ENCODE measurements around the gene CCSER1.

Gene CCSER1

DNA sequence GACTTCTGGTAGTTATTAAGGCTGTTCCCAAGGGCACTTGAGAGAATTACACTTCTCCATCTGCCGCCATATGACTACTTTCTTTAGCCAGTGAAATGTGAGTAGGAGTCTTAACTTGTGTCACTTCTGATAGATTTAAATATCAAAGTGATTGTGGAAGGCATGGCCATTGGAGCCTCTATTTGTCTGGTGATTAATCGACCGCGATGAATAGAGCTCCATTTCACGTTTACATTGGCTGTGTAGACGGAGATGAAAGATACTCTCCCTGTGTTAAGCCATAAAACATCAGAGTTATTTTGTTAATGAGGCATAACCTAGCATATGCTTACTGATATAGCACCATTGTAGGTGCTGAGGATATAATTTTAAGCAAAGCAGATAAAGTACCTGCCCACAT lies 852.4 kb downstream of the CCSER1 start:
- no peak for DNase-seq

DNA sequence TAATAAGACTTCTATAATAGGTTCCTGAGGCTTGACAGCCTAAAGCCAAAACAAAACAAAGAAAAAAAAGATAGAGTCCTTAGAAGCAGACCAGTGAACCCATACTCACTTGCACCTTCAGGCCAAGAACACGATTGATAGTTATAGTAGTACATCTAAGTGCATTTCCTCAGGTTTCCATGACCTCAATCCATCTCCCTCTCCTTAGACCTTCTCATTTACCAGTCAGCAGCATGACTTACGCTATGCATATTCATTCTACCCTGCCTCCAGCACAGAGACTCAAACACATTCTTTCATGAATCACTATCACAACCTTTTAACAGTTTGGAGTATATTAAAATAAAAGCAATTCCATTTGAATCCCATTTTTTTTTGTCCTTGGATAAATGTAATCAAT lies 855.6 kb downstream of the CCSER1 start:
- no peak for DNase-seq

DNA sequence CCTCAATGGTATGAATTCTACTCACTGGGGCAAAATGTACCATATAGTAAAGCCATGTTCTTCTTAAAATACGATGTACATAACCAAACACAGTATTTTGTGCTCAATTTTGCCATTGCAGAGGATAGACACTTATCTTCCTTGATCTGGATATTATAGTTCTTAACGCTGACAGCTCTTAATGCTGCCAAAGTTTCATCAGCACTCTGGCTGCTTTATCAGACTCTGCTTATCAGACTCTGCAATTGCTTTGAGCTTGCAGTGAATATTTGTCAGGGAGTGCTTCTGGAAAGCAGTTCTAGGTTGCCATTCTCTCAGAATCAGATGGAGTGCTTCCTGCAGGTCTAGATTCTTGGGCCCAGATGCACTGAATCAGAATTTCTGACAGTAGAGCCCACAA lies 863.1 kb downstream of the CCSER1 start:
- DNase-seq, result no peak

DNA sequence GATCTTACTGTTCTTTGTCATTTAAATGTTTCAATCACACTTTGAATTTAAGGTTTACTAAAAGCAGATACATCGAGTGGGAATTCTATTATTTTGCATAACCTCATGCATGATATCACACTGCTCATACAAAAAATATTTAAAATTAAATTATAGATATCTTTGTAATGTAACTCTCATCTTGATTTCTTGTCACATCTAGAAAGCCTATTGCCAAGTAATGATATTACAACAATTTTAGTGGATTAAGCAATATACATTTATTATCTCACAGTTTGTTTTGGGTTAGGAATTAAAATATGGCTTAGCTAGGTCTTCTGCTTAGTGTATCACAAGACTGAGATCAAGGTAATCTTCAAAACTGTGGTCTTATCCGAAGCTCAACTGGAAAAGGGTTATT lies 865.0 kb downstream of the CCSER1 start:
- no peak for DNase-seq

DNA sequence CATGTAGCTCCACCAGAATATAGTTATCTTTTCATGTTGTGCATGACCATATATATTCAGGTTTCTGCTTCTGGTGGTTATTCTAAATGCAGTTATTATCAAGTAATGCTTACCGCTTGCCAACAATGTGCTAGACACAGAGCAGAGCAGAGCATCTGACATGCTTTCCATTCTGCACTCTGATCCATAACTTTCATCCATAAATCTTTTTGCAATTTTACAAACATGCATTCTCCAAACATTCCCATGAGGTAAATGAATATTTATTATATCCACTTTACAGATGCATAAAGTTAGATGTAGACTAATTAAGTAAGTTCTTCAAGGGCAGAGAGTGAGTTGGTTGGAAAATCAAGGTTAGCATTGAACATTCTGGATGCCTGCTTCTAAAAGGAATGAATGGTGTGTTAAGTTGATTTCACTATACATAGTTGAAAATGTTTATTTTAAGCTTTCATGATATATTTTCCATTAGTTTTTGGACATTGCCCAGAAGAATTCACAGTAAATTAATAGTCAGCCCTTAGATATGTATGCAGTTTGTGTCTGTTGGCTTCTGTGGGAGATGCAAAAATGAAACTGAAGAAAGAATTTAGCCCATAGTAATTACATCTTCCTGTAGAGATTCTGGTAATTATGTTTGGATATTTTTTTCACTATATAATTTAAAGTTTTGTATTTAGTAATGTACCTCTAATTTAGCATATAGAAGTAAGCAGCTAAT lies 867.8 kb downstream of the CCSER1 start:
- no peak for DNase-seq

DNA sequence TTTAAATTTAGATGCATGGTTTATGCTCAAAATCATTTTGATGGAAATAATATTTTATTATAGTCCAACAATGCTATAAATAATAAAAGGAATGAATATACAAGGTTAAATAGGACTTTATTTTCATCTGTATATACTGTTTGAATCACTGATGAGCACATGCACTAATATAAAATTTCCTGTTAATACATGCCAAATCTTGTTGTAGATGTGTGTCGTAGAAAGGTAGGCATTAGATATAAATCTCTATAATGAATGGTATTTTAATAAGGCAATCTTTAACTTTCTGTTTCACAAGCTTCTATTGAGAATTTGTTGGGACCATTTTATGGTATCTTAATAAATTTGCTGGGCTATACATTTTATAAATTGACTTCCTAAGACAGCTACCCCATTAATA lies 868.8 kb downstream of the CCSER1 start:
- no peak for DNase-seq

DNA sequence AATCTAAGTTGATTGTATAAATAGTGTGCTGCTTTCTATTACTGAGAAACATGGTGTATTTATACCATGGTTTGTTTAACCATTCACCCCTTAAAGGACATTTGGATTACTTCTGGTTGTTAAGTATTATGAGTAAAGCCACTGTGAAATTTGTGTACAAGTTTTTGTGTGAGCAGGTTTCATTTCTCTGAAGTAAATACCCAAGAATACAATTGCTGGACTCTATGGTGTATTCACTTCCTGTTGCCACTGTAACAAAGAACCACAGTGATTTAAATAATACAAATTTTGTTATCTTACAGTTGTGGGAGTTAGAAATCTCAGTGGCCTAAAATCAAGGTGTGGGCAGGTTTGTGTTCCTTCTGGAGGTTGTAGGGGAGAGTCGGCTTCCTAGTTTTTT lies 869.6 kb downstream of the CCSER1 start:
- no peak for DNase-seq

DNA sequence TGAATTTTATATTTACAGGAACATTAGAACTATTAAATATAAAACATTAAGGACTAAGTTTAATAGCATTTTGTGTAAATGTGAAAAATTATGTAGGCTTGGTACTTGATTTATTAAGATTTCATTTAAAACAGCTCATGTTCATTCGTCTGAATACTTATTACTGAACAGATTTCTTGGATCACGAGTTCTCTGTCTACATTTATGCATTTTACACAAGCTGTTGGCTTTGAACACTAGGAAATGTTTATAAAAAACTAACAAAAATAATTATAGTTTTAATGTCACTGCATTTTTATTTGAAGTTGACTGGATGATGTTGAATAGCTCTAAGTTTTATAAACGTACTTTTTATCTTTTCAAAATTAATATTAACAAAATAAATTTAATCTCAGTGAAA lies 888.7 kb downstream of the CCSER1 start:
- DNase-seq, result no peak

DNA sequence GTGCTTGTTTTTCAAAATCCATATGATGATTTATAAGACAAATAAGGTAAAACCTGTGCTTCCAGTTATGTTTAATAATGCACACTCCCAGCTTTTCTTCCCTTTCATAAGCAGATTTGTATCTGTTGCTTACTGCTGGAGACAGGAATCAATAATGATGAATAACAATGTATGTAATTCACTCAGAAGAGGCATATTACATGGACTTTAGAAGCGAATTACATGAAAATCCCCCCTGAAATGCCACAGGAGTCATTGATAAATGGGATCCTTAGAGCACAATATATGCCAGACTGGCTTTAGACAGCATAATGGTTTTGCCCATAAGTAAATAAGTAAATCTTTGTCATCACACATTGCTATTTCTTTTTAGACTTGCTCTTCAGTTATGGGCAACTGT lies 892.3 kb downstream of the CCSER1 start:
- no peak for DNase-seq

DNA sequence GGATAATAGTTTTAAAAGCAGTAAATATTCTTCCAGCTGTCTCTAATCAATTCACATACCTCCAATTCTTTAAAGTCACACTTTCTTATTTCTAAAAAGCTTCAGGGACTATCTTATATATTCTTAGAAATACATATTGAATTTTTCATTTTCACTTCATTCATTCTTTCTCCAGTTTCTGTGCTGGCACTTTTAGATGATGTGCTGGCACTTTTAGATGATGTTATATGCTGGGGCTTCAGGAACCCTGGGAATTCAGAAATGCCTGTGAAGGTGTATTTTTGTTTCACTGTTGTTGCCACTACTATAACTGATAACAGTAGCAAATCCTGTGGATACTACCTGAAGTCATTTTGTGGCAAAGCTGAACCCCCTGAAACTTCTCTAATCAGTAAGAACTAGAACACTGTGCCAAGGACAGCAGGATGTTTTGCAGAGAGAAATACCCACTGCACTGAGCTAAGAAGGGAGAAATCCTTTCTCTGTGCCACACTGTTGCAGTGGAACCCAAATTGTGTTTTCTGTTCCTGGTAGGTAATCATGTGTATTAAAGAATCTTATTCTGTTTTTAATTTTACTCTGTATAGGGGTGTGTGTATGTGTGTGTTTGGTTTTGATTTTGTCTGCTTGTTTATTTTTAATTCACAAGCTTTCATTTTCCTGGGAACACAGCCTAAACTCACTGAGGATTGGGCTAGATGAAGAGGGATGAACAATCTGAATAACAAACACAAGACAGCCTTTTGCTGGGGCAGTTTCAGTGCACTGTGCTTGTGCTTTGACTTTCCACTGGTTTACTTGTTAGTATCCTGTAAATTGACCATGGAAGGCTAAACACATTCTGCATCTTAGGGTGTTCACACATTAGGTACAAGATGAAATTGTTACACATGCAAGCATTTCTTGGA lies 898.3 kb downstream of the CCSER1 start:
- no peak for DNase-seq

DNA sequence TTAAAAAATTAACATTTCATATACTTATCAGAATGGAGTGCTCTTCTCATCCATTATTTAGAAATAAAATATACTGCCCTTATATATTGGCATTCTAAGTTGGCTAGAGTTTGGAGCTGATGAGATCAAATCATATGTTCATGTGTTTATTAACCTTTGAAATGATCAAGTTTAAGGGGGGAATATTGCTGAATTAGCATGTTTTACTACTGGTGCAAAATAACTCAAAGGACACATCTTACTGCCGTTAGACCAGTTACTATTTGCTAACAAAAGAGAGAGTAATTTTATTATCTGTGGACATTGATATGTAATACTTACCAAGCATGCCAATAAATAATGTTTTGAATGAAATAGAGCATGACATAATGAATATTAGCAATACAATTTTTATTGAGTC lies 901.0 kb downstream of the CCSER1 start:
- no peak for DNase-seq

DNA sequence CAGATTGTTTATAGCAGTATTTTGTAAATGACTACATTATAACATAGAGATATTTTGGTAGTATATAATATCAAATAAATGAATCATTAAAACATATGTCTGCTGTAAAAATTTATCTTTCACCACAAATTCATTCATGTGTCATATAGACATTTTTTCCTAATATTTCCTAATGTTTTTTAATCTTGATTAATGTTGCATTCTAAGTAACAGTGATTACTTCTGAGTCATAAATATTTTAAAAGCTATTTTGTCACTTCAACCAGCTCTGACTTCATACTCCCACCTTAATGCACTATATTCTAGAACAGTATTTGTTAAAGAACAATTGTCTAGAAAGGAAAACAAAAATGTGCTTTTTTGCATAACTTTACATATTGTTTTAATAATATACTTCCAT lies 904.6 kb downstream of the CCSER1 start:
- no peak for DNase-seq

DNA sequence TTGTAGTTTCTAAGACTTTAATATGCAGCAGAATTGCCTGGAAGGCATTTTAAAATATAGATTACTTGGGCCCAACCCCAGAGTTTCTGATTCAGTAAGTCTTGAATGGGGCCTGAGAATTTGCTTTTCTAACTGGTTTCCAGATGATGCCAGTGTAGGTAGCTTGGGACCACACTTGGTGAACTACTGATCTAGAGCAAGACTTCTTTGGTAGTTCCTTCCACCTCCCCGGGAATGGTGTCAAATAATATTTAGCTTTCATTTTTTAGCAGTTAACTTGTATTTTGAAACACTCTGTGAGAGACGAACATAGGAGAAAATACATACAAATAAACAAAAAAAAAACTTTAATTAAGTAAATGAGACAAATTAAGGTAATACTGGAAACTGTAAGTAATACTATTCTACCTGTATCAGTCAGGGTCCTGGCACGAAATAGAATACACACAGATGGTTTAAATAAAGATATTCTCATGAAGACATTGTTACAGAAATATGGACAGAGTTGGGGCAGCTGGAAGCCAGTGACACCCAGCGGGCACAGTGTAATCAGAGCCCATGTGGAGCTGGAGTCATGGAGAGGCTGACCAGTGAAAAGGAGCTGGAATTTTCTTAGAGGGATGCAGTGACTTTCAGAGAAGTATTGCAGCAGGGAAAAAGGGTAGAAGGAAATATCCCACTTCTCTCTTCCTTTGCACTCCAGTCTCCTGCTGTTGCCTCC lies 905.7 kb downstream of the CCSER1 start:
- DNase-seq, result no peak

DNA sequence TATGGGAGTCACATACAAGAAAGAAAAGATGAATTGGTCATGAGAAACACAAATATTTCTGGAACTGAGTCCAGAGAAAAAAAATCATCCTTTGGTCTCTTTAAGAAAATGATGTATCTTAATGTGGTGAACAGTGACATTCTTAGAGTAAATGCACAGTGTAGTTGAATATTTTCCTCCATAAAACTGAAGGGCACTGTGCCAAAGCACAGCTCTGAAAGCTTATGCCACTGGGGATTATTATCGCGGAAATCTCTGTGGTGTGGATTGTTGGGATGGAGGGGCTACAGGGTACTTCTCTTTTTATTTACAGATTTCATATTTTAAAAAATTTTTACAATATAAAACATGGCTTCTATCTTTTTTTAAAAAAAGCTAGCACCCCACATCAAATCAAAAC lies 908.1 kb downstream of the CCSER1 start:
- DNase-seq, result no peak

DNA sequence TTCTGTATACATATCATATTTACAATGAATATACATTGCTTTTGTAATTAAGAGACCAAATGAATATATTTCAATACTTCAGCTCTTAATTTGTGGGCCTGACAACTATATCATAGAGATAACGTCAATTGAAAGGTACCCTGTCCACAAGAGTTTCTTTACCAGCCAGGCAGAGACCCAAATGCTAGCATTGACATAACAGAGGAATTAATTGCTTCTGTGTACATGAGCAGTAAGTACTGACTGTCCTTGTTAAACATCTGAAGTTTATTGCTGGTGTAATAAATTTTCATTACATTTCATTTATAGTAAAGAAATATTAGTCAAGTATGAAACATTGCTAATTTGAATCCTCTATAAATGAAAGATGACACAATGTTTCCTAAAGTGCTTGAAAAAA lies 910.8 kb downstream of the CCSER1 start:
- no peak for DNase-seq

DNA sequence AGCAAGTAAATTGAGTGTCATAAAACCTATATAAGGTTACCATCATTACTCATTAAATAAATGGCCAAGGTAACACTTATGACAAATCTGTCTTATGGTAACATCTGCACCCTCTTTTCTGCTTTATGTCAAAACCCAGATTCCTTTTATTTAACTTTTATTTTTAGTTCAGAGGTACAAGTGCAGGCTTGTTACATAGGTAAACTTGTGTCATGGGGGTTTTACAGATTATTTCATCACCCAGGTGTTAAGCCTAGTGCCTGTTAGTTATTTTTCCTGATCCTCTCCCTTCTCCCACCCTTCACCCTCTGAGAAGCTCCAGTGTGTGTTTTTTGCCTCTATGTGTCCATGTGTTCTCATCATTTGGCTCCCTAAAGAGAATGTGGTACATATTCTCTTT lies 930.7 kb downstream of the CCSER1 start:
- DNase-seq, result no peak

DNA sequence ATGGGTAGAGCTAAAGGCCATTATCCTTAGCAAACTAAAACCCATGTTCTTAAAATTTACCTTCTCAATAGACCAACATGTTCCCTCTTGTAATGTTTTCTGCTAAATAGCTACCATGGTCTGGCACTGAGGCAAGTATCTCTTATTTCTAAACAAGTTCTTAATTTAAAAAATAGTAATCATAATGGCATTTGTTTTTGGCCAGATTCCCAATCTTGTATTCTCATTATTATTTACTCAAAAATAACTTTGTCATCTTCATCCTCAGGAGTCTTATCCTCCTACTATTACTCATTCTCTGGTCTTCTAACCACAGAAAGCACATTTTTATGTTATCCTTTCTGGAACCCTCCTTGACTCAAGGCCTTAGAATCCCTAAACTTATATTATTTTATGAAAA lies 931.2 kb downstream of the CCSER1 start:
- DNase-seq, result no peak

DNA sequence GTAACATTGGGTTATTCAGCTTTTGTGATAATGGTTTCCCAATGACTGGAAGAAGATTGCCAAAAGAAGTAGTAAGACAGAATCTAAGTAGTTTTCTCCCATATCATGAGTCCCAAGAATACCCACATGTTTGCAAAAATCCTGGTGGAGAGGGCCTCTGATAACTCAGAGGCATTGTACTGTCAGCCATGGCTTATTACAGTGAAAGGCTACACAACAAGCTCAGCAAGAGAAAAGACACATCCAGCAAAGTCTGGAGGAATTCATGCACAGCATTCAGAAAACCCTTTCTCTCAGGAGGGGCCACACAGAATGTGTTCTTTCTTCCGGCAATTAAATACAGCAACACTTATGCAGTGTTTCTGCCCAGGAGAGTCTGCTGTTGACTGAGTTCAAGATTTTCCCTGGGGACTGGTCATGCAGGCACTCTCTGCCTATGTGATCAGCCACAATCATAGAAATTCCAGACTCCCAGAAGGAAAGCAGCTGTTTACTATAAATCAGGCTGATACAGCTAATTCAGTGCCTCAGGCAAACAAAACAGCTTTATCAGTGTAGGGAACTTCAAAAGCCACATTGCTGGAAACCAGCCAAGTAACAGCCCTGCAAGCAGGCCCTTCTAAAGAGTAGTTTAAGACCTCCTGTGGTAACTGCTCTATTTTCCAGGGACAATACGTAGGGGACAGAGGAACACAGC lies 937.1 kb downstream of the CCSER1 start:
- no peak for DNase-seq

DNA sequence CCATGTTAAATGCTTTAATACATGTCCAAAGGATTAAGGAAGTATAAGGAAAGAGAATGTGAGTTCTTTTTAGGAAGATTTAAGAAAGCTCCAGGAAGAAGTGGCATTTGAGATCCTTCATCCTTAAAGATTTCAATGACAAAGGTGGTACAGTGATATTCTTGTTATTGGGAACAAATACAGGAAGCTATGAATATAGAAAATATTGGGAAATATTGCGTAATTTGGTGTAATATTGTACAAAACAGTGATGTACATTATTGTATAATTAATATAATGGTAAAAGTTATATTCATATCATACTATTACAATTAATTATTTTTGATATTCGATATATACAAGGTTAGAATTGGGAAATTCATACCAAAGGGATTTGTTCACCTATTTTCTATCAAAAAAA lies 937.9 kb downstream of the CCSER1 start:
- DNase-seq, result no peak

DNA sequence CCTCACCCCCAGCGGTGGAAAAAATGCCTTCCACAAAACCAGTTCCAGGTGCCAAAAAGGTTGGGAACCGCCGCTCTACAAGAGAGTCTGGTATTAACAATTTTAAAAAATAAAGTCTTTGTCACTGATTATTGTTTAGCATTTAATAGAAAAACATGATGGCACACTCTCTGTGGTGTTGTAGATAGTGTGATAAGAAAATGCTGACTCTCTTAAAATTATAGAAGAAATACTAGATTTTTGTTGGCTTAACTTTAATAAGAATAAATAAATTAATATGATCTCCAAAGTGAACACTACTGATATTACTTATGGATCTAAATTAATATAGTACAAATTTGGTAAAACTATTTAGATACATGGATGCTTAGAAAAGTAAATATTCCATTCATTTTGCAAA lies 943.5 kb downstream of the CCSER1 start:
- no peak for DNase-seq

DNA sequence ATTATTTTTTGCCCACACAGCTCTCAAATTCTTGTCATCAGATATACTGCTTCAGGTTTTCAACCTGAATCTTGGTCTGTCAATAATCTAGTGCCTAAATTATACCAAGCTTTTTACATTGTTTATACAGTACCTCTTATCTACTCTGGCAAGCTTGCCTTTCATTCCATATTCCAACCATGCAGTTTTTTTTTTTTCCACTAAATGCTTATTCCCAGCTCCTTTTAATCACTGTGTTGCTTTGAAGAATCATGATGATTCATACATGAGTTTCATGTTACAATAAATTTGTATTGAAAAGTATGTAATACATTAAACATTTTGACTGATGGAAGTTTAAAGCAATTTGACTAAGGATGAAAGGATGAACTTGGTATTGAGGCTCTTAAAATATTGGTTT lies 949.0 kb downstream of the CCSER1 start:
- no peak for DNase-seq

DNA sequence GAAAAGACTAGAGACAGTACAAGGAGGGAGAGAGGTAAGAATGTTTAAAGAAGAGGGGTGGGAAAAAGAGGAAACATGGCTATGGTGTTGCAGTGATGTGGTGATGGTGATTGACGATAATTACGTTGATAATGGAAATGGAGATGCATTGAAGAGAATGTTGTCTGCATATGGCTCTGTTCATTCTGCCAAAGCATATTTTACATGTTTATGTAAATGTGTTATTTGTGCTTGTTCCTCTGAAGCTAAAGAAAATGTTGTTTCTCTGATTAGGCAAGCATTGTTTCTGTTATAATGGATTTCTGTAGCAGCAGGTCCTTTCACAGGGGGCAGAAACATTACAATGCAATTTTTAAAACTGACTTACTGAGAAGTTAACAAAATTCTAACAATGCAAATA lies 958.8 kb downstream of the CCSER1 start:
- DNase-seq, result no peak

DNA sequence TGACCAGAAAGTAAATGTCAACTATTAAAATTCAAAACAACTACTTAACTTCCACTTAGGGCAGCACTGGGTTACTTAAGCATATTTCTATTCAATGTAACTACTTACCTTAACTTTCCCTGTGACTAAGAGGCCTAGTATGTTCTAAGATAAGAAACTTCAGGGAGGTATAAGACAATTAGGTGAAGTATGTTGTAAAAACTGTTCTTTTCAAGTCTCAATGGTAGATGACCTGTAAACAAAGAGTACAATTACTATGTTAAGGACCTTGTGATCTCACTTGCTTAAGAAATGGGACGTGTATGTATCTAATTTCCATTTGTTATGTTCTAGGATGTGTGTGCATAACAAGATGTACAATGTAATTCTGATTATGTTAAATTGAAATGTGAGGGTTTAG lies 960.5 kb downstream of the CCSER1 start:
- no peak for DNase-seq
